IPS-20b (cell line): Measurements from ENCODE around the gene TXNL4A.

Experiments
- H3K27ac ChIP-seq: one replicate; pipeline ENCODE4 v1.5.1; 2013; ENCODE audit warnings: low read length
- H3K27me3 ChIP-seq: 2 replicates; pipeline ENCODE4 v1.6.1; 2013; ENCODE audit warnings: mild to moderate bottlenecking, low read length, inconsistent platforms; ENCODE audit not compliant: insufficient read depth
- H3K36me3 ChIP-seq: 2 replicates; pipeline ENCODE4 v1.6.1; 2013; ENCODE audit warnings: low read depth, mild to moderate bottlenecking, inconsistent platforms, low read length, moderate library complexity; ENCODE audit not compliant: insufficient read depth
- H3K4me1 ChIP-seq: 2 replicates; pipeline ENCODE4 v1.6.1; 2013; ENCODE audit warnings: mild to moderate bottlenecking, control low read depth, inconsistent platforms, low read length, moderate library complexity; ENCODE audit not compliant: insufficient read depth
- H3K4me3 ChIP-seq: 2 replicates; pipeline ENCODE4 v1.5.1; 2013; ENCODE audit warnings: mild to moderate bottlenecking, low read length, inconsistent platforms
- H3K9ac ChIP-seq: 2 replicates; pipeline ENCODE4 v1.6.1; 2013; ENCODE audit warnings: low read depth, mild to moderate bottlenecking, inconsistent platforms, low read length, moderate library complexity
- H3K9me3 ChIP-seq: 2 replicates; pipeline ENCODE4 v1.6.1; 2013; ENCODE audit warnings: mild to moderate bottlenecking, low read depth, low read length, inconsistent platforms; ENCODE audit not compliant: insufficient read depth

Gene TXNL4A

GRCh38 chr18:79936641-79937040 lies 51.7 kb downstream of the TXNL4A start:
- Histone ChIP-seq H3K9me3 (peaks cover 6% of the 10 kb centered on the region; the same call in 1 of the 2 replicates), H3K4me3 (no peak overlapping the region), H3K9ac (no peak overlapping the region), H3K36me3 (no peaks in the 10 kb centered on the region), H3K27me3 (no peaks in the 10 kb centered on the region), H3K4me1 (no peaks in the 10 kb centered on the region), H3K27ac (no peak overlapping the region)

DNA sequence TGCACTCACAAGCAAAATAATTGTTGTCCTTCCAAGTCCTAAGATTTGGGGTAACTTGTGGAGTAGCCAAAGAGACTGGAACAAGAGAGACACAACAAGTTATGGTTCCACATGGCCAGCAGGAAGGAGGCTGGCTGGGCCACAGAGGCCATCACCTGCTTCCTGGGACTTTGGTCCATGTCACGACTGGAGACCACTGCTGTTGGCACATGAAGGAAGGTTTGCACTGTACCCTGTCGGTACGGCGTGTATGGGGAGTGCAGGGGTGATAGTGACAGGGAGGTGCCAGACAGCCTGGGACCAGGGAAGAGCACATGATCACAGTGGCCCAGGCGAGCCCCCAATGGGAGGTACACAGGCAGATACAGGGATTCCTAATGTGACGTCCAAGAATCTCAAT lies 52.4 kb downstream of the TXNL4A start:
- no peaks in the 10 kb centered on the region for H3K27me3 ChIP-seq
- no peak overlapping the region for H3K9ac ChIP-seq
- no peak overlapping the region for H3K4me3 ChIP-seq
- H3K4me1 ChIP-seq, result no peaks in the 10 kb centered on the region
- H3K27ac ChIP-seq, result no peak overlapping the region
- no peaks in the 10 kb centered on the region; the same call in 1 of the 2 replicates for H3K36me3 ChIP-seq
- peaks cover 6% of the 10 kb centered on the region; the same call in 1 of the 2 replicates for H3K9me3 ChIP-seq

GRCh38 chr18:79935499-79935898 lies 52.9 kb downstream of the TXNL4A start:
- H3K27ac ChIP-seq, result no peak overlapping the region
- peaks cover 2% of the 10 kb centered on the region; the same call in 1 of the 2 replicates for H3K36me3 ChIP-seq
- no peaks in the 10 kb centered on the region for H3K4me1 ChIP-seq
- no peak overlapping the region for H3K9ac ChIP-seq
- no peak overlapping the region for H3K4me3 ChIP-seq
- peaks cover 9% of the 10 kb centered on the region; the same call in 1 of the 2 replicates for H3K9me3 ChIP-seq
- H3K27me3 ChIP-seq, result no peaks in the 10 kb centered on the region

DNA sequence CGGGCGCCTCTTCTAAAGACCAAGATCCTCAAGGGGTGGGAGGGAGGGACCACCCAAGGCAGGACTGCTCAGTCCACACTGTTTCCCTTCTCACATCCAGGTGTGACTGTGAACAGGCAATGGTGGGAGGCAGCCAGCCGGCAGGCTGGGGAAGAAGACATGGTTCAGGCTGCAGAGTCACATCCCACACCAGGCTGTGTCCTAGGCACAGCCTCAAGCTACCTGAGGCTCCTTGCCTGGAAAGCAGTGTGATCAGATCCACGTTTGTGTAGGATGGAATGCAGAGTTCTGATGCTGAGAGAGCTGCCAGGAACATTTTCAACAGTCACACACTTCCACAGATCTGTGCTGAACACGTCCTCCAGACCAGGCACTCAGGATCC lies 53.3 kb downstream of the TXNL4A start:
- Histone ChIP-seq H3K27ac (no peak overlapping the region), H3K36me3 (peaks cover 6% of the 10 kb centered on the region), H3K27me3 (no peaks in the 10 kb centered on the region), H3K9ac (no peak overlapping the region), H3K4me3 (no peak overlapping the region), H3K4me1 (no peaks in the 10 kb centered on the region), H3K9me3 (peaks cover 14% of the 10 kb centered on the region)

- H3K9me3 ChIP-seq, result peaks cover 19% of the 10 kb centered on the region
- no peaks in the 10 kb centered on the region for H3K27me3 ChIP-seq
- peaks cover 10% of the 10 kb centered on the region for H3K36me3 ChIP-seq
- no peak overlapping the region for H3K9ac ChIP-seq
- no peak overlapping the region for H3K4me3 ChIP-seq
- H3K4me1 ChIP-seq, result no peaks in the 10 kb centered on the region
- H3K27ac ChIP-seq, result no peak overlapping the region
Measured at GRCh38 chr18:79934311-79935097, 53.9 kb downstream of the TXNL4A start.

- Histone ChIP-seq H3K4me1 (no peaks in the 10 kb centered on the region), H3K36me3 (peaks cover 10% of the 10 kb centered on the region)
Measured at GRCh38 chr18:79933765-79934164, 54.6 kb downstream of the TXNL4A start.

DNA sequence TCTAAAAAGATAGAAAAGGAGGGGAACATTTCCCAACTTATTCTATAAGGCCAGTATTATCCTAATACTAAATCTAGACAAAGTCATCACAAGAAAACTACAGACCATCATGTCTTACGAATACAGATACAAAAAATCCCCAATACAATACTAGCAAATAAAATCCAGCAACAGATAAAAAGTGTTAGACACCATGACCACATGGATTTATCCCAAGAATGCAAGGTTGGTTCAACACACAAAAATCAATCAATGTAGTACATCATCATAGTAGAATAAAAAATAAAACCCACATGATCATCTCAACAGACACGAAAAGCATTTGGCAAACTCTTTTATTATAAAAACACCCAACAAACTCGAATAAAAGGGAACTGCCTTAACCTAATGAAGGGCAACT lies 55.5 kb downstream of the TXNL4A start:
- no peaks in the 10 kb centered on the region for H3K27me3 ChIP-seq
- H3K9ac ChIP-seq, result no peak overlapping the region
- no peaks in the 10 kb centered on the region for H3K4me1 ChIP-seq
- no peak overlapping the region for H3K27ac ChIP-seq
- H3K4me3 ChIP-seq, result no peak overlapping the region
- peaks cover 26% of the 10 kb centered on the region for H3K9me3 ChIP-seq
- H3K36me3 ChIP-seq, result peaks cover 10% of the 10 kb centered on the region

More at GRCh38 chr18:79933765-79934164, 54.6 kb downstream of the TXNL4A start:
- no peak overlapping the region for H3K27ac ChIP-seq
- H3K4me3 ChIP-seq, result no peak overlapping the region
- H3K27me3 ChIP-seq, result no peaks in the 10 kb centered on the region
- H3K9me3 ChIP-seq, result peaks cover 26% of the 10 kb centered on the region
- no peak overlapping the region for H3K9ac ChIP-seq

- H3K27me3 ChIP-seq, result no peaks in the 10 kb centered on the region
- H3K4me1 ChIP-seq, result no peaks in the 10 kb centered on the region
- no peak overlapping the region for H3K9ac ChIP-seq
- H3K27ac ChIP-seq, result no peak overlapping the region
- peaks cover 10% of the 10 kb centered on the region for H3K36me3 ChIP-seq
- peaks cover 26% of the 10 kb centered on the region for H3K9me3 ChIP-seq
- no peak overlapping the region for H3K4me3 ChIP-seq
Measured at GRCh38 chr18:79931475-79931874, 56.9 kb downstream of the TXNL4A start.

DNA sequence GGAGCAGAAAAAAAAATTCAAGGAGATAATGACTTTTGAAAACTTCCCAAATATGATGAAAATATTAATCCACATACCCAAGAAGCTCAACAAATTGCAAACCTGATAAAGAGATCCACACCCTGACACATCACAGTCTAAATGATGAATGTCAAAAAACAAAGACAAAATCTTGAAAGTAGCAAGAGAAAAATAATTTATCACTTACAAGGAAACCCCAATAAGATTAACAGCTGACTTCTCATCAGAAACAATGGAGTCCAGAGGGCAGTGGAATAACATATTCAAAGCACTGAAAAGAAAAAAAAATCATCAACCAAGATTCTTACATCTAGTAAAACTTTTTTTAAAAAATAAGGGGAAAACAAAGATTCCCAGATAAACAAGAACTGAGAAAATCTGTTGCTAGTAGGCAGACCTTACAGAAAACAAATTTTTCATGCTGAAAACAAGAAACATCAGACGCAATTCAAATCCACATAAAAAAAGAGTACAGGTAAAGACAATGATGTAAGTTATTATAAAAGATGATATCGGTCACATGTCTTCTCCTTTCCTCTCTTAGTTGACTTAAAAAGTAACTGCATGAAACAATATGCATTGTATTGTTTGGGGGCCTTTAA lies 58.2 kb downstream of the TXNL4A start:
- Histone ChIP-seq H3K27me3 (no peaks in the 10 kb centered on the region), H3K4me3 (no peak overlapping the region), H3K9me3 (peaks cover 26% of the 10 kb centered on the region), H3K4me1 (no peaks in the 10 kb centered on the region), H3K27ac (no peak overlapping the region), H3K9ac (no peak overlapping the region), H3K36me3 (peaks cover 10% of the 10 kb centered on the region)

- Histone ChIP-seq H3K36me3 (peaks cover 10% of the 10 kb centered on the region), H3K27me3 (no peaks in the 10 kb centered on the region), H3K4me1 (no peaks in the 10 kb centered on the region), H3K27ac (no peak overlapping the region), H3K9me3 (peaks cover 26% of the 10 kb centered on the region), H3K4me3 (no peak overlapping the region), H3K9ac (no peak overlapping the region)
Measured at GRCh38 chr18:79928563-79928960, 59.8 kb downstream of the TXNL4A start.

DNA sequence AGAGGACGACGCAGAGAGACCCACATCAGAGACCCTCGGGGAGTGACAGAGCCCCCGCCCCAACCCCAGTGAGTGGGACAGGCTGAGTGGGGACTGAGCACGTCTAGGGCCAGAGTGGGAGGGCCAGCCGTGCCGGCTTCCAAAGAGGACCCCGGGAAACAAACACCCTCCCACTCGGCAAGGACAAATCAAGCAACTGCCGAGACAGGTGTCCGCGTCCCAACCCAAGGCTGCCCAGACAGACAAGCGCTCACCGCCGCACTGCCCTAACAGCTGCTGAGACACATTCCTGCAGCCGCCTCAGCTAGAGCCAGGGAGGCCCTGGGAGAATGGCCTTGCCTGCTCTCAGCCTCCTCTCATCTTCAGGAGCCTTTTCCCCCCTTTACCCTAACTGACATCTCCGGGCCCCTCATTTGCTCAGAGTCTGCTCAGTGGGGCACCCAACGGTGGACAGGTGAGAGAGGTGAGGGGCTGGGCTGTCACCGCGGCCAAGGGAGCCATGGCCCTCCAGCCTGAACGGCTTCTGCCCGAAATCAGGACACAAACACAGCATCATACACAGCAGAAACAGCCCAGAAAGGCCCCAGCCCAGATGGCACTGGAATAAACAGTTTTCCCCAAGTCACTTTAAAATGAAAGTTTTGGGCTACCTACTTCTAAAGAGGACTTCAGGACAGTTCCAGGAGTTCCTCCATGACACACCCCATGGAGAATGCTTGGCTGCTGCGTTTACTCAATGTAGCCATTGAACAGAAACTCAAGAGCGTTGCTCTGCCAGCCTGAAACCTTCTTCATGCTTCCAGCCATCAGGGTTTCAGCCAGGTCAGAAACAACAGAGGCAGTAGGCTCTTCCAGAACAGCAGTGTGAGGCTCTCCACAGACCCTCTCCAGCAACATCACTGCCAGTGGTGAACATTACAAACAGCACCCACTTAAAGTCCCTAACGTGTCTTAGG lies 60.5 kb downstream of the TXNL4A start:
- H3K9me3 ChIP-seq, result peaks cover 26% of the 10 kb centered on the region

More for the DNA sequence above, 60.5 kb downstream of the TXNL4A start:
- H3K9ac ChIP-seq, result no peak overlapping the region
- H3K4me1 ChIP-seq, result no peaks in the 10 kb centered on the region
- H3K27ac ChIP-seq, result no peak overlapping the region
- peaks cover 10% of the 10 kb centered on the region for H3K36me3 ChIP-seq
- no peaks in the 10 kb centered on the region for H3K27me3 ChIP-seq
- H3K4me3 ChIP-seq, result no peak overlapping the region
